ENCODE results near the gene GRPEL1. TPM values are rescaled to one million over a fixed set of nuclear protein-coding genes. Genes with fewer than 3 reads are reported as not detected.

GRPEL1 gene
- total and polyA plus RNA-seq, 2 of the 8 experiments (the other 6 are each of a cell fraction or from before 2014, with no cell fraction given): 13.5 to 39.9 TPM

DNA sequence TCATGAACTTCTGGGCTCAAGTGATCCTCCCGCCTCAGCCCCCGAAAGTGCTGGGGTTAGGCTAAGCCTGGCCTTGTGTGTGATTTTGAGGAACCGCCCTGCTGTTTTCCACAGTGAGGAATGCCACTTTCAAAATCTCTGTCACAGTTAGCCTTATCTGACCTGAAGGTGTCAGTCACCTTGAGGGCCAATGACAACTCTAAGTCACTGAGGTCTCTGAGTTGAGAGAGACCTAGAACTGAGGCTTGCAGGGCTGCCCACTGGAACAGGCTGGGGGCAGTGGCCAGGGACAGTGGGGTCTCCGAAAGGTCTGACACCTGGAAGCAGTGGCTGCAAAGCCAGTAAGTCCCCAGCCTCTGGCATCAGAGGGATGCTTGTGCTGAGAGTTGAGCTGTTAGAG is 18.6 kb downstream of the GRPEL1 start:
- H4K5ac ChIP-seq (ENCODE audit: insufficient read length, low read depth, low read length): no peak overlapping the region
- H2BK20ac ChIP-seq (ENCODE audit: low read length): no peak overlapping the region
- H3K4me2 ChIP-seq (ENCODE audit: insufficient read depth in 1 of 2, low read depth in 2 of 2, low read length in 2 of 2): no peak overlapping the region
- H3K4me1 ChIP-seq (replicated peaks in 1 of 4; ENCODE audit: control insufficient read depth in 3 of 4, insufficient read depth in 4 of 4, low read length in 3 of 4): peaks cover 0 to 8% (median under 1%) of the 10 kb centered on the region in 4 experiments; a peak in 5 of 7 replicates
- H2AFZ ChIP-seq (ENCODE audit: low read length): no peak overlapping the region
- H2BK12ac ChIP-seq (ENCODE audit: low read depth, low read length): no peak overlapping the region
- H3K18ac ChIP-seq (ENCODE audit: extremely low read depth, low read length): no peak overlapping the region
- H2AK5ac ChIP-seq (ENCODE audit: low read depth, low read length): no peak overlapping the region
- H4K20me1 ChIP-seq (replicated peaks in 1 of 2; ENCODE audit: control insufficient read depth in 1 of 2, insufficient read depth in 2 of 2, low read length in 2 of 2): peaks cover 7 to 36% of the 10 kb centered on the region in 2 experiments
- peaks cover 44% of the 10 kb centered on the region for H3K79me1 ChIP-seq (ENCODE audit: low read depth, low read length)
- no peak overlapping the region for H3K23ac ChIP-seq (ENCODE audit: insufficient read length)
- H3K9ac ChIP-seq (replicated peaks in 1 of 4; ENCODE audit: extremely low read depth in 1 of 4, low read depth in 3 of 4, low read length in 3 of 4): no peak overlapping the region
- DNase-seq (ENCODE audit: low read depth in 1 of 2, low spot score in 2 of 2): no peak
- H3K36me3 ChIP-seq (ENCODE audit: control insufficient read depth in 2 of 4, insufficient read depth in 4 of 4, low read length in 3 of 4): no peaks in the 10 kb centered on the region
- peaks cover 0 to 7% (median 2%) of the 10 kb centered on the region in 4 experiments; a peak in 2 of 7 replicates for H3K27me3 ChIP-seq (replicated peaks in 1 of 4; ENCODE audit: control insufficient read depth in 3 of 4, extremely low read depth in 1 of 4, insufficient read depth in 3 of 4, low read length in 3 of 4)
- no peak overlapping the region for H4K8ac ChIP-seq (ENCODE audit: extremely low read depth, insufficient read depth, low read length)
- POLR2A ChIA-PET (ENCODE audit: partially characterized antibody): interaction anchor here (1.1 to 1.3 kb wide), 2 partner anchors 12 to 18 kb away, joined by 5 read pairs; partner anchors contain the start of gene GRPEL1
- no peak overlapping the region for H3K4ac ChIP-seq (replicated peaks; ENCODE audit: insufficient read length, low read depth, low read length)
- H3K4me3 ChIP-seq (ENCODE audit: extremely low read depth in 1 of 4, insufficient read depth in 2 of 4, low read depth in 3 of 4, low read length in 4 of 4): no peak overlapping the region
- peaks cover under 1% of the 10 kb centered on the region; the same call in 1 of the 2 replicates for H3K23me2 ChIP-seq (ENCODE audit: low read depth, low read length)
- peaks cover 3 to 44% of the 10 kb centered on the region in 2 experiments; a peak in 3 of 4 replicates for H3K79me2 ChIP-seq (ENCODE audit: control insufficient read depth in 1 of 2, insufficient read depth in 2 of 2, low read length in 2 of 2)
- WGBS, 2 experiments (ENCODE audit: extremely low coverage in 1 of 2, insufficient coverage in 1 of 2, insufficient read length in 1 of 2, insufficient replicate concordance in 2 of 2, low coverage in 1 of 2, low lambda C conversion rate in 2 of 2, missing lambda C conversion rate in 1 of 2): 92% methylated on average over 4 of the region's 4 CpGs; no CpG with 5 or more reads in 1 of the 2 experiments
- FAIRE-seq: no peak
- H2BK5ac ChIP-seq (ENCODE audit: low read depth, low read length): no peak overlapping the region
- CTCF ChIA-PET (ENCODE audit: partially characterized antibody): interaction anchor here (1.4 to 2.4 kb wide), 3 partner anchors 8 to 32 kb away, joined by 4 to 13 read pairs (median 7); no protein-coding TSS in a partner anchor
- no peak overlapping the region for H2BK120ac ChIP-seq (replicated peaks; ENCODE audit: low read depth, low read length)
- H3K56ac ChIP-seq (replicated peaks; ENCODE audit: insufficient read length, low read depth, low read length): no peak overlapping the region
- no peak overlapping the region for H3K14ac ChIP-seq (ENCODE audit: insufficient read length)
- no peak overlapping the region for H3K27ac ChIP-seq (ENCODE audit: low read depth, low read length)
- H3K9me3 ChIP-seq (ENCODE audit: insufficient read depth in 2 of 2, low read depth in 1 of 2, low read length in 1 of 2): no peaks in the 10 kb centered on the region
- H4K91ac ChIP-seq (replicated peaks; ENCODE audit: insufficient read length, low read length): no peak overlapping the region
- H2BK15ac ChIP-seq (ENCODE audit: low read length): no peak overlapping the region
- TF ChIP-seq YY1 (IDR thresholded peaks at IDR 0.05; ENCODE audit: low read depth, low read length) (no peak), RBBP5 (IDR thresholded peaks at IDR 0.05; ENCODE audit: borderline replicate concordance, low read depth, low read length) (no peak), SUZ12 (IDR thresholded peaks at IDR 0.05; ENCODE audit: low read length) (no peak), CEBPB (IDR thresholded peaks at IDR 0.05; ENCODE audit: low read depth, low read length) (no peak), GTF2F1 (IDR thresholded peaks at IDR 0.05; ENCODE audit: borderline replicate concordance, low read depth, low read length) (no peak), SRF (IDR thresholded peaks at IDR 0.05; ENCODE audit: low read depth, low read length) (no peak), KDM4A (IDR thresholded peaks at IDR 0.05; ENCODE audit: low read depth, low read length, severe bottlenecking) (no peak), CHD2 (IDR thresholded peaks at IDR 0.05; ENCODE audit: low read length) (no peak), HDAC6 (IDR thresholded peaks at IDR 0.05; ENCODE audit: low read depth, low read length) (no peak), BCL11A (IDR thresholded peaks at IDR 0.05; ENCODE audit: low read depth in 2 of 2, low read length in 2 of 2) (no peak), SP4 (IDR thresholded peaks at IDR 0.05; ENCODE audit: low read length) (no peak), EZH2 (IDR thresholded peaks at IDR 0.05; ENCODE audit: low read depth, low read length, severe bottlenecking) (no peak), MAFK (IDR thresholded peaks at IDR 0.05; ENCODE audit: low read depth, low read length) (no peak), POLR2A (IDR thresholded peaks at IDR 0.05; ENCODE audit: control extremely low read depth in 1 of 2, low read depth in 2 of 2, low read length in 2 of 2) (no peak), TCF12 (IDR thresholded peaks at IDR 0.05; ENCODE audit: low read depth, low read length) (no peak)
